GM19043 (cell line): ENCODE data around the gene DPAGT1.
"Not testable (repeated sequence)": the region's sequence is repeated elsewhere in the genome, so short reads cannot be mapped to it uniquely, and the experiment has no call there.

ENCODE experiments used
- ATAC-seq: cut with Tn5 transposase; IDR thresholded peaks from one replicate; pipeline ENCODE4 v1.9.1; 2021; ENCODE audit warnings: low read depth; ENCODE audit not compliant: unreplicated experiment

The DPAGT1 gene

GRCh38 chr11:119062779-119063178 is 38.9 kb downstream of the DPAGT1 start:
- no peak for ATAC-seq

GRCh38 chr11:119061256-119061655 is 40.4 kb downstream of the DPAGT1 start:
- ATAC-seq, result no peak

- not testable (repeated sequence) for ATAC-seq
Measured at GRCh38 chr11:119059128-119059527, 42.5 kb downstream of the DPAGT1 start.

- ATAC-seq, result peak; percentile 94
Measured at GRCh38 chr11:119057000-119057769, 44.5 kb downstream of the DPAGT1 start, which contains the start of gene HYOU1. Gene HYOU1, minus strand, starts transcription at chr11:119057205. Its CDS starts 1,045 bp downstream, at chr11:119056160.

- no peak for ATAC-seq
Measured at GRCh38 chr11:119056421-119056999, 45.1 kb downstream of the DPAGT1 start.

- no peak for ATAC-seq
Measured at GRCh38 chr11:119055901-119056300, 45.8 kb downstream of the DPAGT1 start.

- ATAC-seq, result no peak
Measured at GRCh38 chr11:119054418-119054817, 47.2 kb downstream of the DPAGT1 start.

GRCh38 chr11:119052163-119052814 is 49.4 kb downstream of the DPAGT1 start:
- ATAC-seq, result no peak

GRCh38 chr11:119051440-119052162 is 50.1 kb downstream of the DPAGT1 start:
- no peak for ATAC-seq

- ATAC-seq, result no peak
Measured at GRCh38 chr11:119049081-119049480, 52.6 kb downstream of the DPAGT1 start.

- no peak for ATAC-seq
Measured at GRCh38 chr11:119048644-119049043, 53.0 kb downstream of the DPAGT1 start.

GRCh38 chr11:119047205-119047604 is 54.4 kb downstream of the DPAGT1 start:
- no peak for ATAC-seq
